ENCODE results near the gene WFS1.

WFS1 gene

GRCh38 chr4:6296026-6296425 is 26.4 kb downstream of the WFS1 start:
- DNase-seq (ENCODE audit: low read depth in 4 of 4, low spot score in 1 of 4): no peak

GRCh38 chr4:6297266-6297815 is 27.7 kb downstream of the WFS1 start:
- DNase-seq (ENCODE audit: low read depth in 4 of 4, low spot score in 1 of 4): no peak

GRCh38 chr4:6298035-6298434 is 28.4 kb downstream of the WFS1 start:
- DNase-seq (ENCODE audit: low read depth in 4 of 4, low spot score in 1 of 4): no peak

- no peak for DNase-seq (ENCODE audit: low read depth in 4 of 4, low spot score in 1 of 4)
Observed at GRCh38 chr4:6298852-6299251, 29.2 kb downstream of the WFS1 start.

GRCh38 chr4:6299875-6300274 is 30.2 kb downstream of the WFS1 start:
- DNase-seq (ENCODE audit: low read depth in 4 of 4, low spot score in 1 of 4): no peak

GRCh38 chr4:6300359-6300758 is 30.7 kb downstream of the WFS1 start:
- DNase-seq (ENCODE audit: low read depth in 4 of 4, low spot score in 1 of 4): no peak

- DNase-seq (ENCODE audit: low read depth in 4 of 4, low spot score in 1 of 4): no peak
Observed at GRCh38 chr4:6301051-6301731, 31.5 kb downstream of the WFS1 start.

- no peak for DNase-seq (ENCODE audit: low read depth in 4 of 4, low spot score in 1 of 4)
Observed at GRCh38 chr4:6301732-6302442, 32.2 kb downstream of the WFS1 start.

GRCh38 chr4:6302869-6303268 is 33.2 kb downstream of the WFS1 start:
- DNase-seq (ENCODE audit: low read depth in 4 of 4, low spot score in 1 of 4): no peak

- DNase-seq (ENCODE audit: low read depth in 4 of 4, low spot score in 1 of 4): no peak
Observed at GRCh38 chr4:6303943-6304342, 34.3 kb downstream of the WFS1 start.

- DNase-seq (ENCODE audit: low read depth in 4 of 4, low spot score in 1 of 4): no peak
Observed at GRCh38 chr4:6306299-6306698, 36.6 kb downstream of the WFS1 start.

GRCh38 chr4:6307230-6307629 is 37.6 kb downstream of the WFS1 start:
- DNase-seq (ENCODE audit: low read depth in 4 of 4, low spot score in 1 of 4): no peak

GRCh38 chr4:6307891-6308290 is 38.2 kb downstream of the WFS1 start:
- no peak for DNase-seq (ENCODE audit: low read depth in 4 of 4, low spot score in 1 of 4)

- no peak for DNase-seq (ENCODE audit: low read depth in 4 of 4, low spot score in 1 of 4)
Observed at GRCh38 chr4:6308899-6309643, 39.4 kb downstream of the WFS1 start.

- DNase-seq (ENCODE audit: low read depth in 4 of 4, low spot score in 1 of 4): no peak
Observed at GRCh38 chr4:6309777-6310176, 40.1 kb downstream of the WFS1 start.

GRCh38 chr4:6313216-6313615 is 43.6 kb downstream of the WFS1 start:
- DNase-seq (ENCODE audit: low read depth in 4 of 4, low spot score in 1 of 4): no peak

GRCh38 chr4:6316461-6317003 is 46.9 kb downstream of the WFS1 start:
- no peak for DNase-seq (ENCODE audit: low read depth in 4 of 4, low spot score in 1 of 4)

GRCh38 chr4:6318206-6318605 is 48.6 kb downstream of the WFS1 start:
- DNase-seq (ENCODE audit: low read depth in 4 of 4, low spot score in 1 of 4): no peak

- no peak for DNase-seq (ENCODE audit: low read depth in 4 of 4, low spot score in 1 of 4)
Observed at GRCh38 chr4:6319530-6320150, 50.0 kb downstream of the WFS1 start.

- DNase-seq (ENCODE audit: low read depth in 4 of 4, low spot score in 1 of 4): no peak
Observed at GRCh38 chr4:6320663-6321062, 51.0 kb downstream of the WFS1 start.

GRCh38 chr4:6321361-6321760 is 51.7 kb downstream of the WFS1 start:
- DNase-seq (ENCODE audit: low read depth in 4 of 4, low spot score in 1 of 4): no peak
